DMS114 treated with DMSO at 0.1 percent for 48 hours (cell line): ENCODE data around the gene ABCB8.
"Not testable (repeated sequence)": the region's sequence is repeated elsewhere in the genome, so short reads cannot be mapped to it uniquely, and the experiment has no call there.

ENCODE experiments used
- DNase-seq: peaks from one replicate; lab custom pipeline; 2025; ENCODE audit not compliant: unreplicated experiment; lab: John Stamatoyannopoulos, UW

Gene ABCB8

DNA sequence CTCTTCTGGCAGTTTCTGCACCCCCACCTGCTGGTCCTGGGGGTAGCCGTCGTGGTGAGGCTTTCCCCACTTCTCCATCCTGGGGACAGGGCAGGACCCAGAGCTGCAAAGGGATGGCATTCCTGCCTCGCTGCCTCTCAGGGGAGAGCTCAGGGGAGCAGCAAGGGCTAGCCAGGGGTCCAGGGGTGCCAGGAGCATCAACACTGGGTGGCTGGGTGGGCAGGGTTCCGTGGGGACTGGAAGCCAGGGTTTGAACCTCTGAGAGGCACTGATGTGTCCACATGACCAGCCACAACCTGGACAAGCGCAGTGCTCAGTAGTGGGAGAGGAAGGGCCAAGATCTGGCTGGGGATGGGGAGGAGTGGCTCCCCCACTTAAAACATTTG, 5.6 kb downstream of the ABCB8 start:
- DNase-seq = no peak

DNA sequence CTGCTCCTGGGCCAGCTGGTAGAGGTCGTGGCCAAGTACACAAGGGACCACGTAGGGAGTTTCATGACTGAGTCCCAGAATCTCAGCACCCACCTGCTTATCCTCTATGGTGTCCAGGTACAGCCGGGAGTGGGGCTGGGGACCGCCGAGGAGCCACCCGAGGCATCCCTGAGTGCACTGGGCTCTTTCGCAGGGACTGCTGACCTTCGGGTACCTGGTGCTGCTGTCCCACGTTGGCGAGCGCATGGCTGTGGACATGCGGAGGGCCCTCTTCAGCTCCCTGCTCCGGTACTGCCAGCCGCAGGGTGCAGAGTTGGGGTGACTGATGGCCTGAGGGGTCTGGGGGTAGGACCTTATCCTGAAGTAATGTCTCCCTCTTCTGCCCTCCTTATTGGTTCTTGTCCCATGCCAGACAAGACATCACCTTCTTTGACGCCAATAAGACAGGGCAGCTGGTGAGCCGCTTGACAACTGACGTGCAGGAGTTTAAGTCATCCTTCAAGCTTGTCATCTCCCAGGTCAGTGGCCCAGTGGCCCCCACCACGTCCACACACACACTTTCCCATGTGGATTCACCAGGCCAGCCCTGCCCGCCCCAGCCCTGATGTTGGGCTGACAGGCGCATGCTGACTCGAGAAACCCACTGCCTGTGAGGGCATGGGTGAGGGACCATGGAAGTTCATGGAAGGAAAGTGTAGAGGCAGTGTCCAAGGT, 6.2 kb downstream of the ABCB8 start:
- DNase-seq = no peak

DNA sequence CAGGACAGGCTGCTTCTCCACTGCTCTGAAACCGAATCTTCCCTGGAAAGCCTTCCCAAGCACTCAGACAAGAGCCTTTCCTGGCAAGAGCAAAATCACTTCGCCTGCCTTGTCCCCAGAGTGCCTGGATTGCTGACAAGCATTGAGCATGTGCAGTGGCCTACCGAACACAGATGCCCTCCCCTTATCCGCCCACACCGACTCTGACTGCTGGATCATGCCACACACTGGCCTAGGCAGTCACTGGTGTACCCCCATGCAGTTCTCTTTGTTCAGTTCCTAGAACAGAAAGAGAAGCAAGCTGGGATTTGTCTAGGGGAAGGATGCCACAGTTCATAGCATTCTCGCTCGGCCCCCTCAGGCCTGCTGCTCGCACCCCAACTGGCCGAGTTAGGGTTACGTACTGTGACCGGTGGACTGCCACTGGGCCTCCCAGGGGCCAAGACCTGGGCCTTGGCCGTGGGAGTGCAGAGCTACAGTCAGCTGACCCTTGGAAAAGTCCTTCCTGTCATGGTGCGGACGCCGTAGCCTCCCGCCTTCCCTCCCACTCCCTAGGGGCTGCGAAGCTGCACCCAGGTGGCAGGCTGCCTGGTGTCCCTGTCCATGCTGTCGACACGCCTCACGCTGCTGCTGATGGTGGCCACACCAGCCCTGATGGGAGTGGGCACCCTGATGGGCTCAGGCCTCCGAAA, 6.9 kb downstream of the ABCB8 start:
- DNase-seq = no peak

DNA sequence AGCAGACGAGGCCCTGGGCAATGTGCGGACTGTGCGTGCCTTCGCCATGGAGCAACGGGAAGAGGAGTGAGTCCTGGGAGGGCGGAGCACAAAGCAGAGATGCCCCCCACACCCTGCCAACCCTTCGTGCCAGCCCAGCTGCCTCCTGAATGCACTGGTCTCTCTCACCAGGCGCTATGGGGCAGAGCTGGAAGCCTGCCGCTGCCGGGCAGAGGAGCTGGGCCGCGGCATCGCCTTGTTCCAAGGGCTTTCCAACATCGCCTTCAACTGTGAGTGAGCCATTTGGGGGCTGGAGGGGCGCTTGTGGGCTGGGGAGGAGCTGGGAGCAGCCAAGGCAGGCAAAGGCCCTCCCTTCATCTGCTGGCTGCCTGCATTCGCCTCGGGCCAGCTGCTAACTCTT, 7.7 kb downstream of the ABCB8 start:
- DNase-seq = no peak

DNA sequence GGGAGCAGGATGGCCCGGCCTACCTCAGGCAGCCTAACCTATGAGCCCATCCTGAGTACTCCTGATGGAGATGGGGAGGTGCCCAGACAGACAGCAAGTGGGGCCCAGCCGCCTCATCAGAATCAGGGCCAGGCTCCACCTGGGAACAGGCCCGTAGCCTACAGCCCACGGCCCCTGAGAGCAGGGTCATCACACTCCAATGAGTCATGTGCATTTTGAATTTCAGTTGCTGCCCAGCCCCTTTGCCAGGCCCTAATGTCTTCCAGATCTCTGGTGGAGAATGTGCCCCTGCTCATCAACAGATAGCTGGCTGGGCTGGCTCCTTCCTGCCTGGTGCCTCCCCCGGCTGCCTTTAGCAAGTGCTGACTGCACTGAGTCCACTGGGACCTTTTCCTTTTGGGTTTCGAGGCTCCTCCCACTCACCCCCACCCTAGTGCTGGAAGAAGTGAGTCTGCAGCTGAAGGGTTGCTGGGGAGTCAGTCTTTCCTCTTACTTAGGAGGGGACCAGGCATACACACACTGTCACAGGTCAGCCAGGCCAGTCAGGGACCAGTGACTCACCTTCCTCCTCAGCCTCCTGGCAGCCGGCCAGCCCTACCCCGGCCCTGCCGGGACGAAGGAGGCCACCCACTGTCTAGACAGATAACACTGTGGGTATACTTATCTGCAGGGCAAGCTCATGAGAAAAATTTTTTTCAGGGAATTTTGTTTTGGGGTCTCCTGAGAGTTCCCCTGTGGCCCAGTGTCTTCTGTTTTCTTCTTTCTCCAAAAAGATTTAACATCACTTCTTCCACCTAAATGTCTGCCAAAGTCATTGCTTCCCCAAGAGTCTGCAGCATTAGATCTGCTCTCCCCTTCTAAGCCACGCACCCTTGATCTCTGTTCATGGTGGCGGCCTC, 10.9 kb downstream of the ABCB8 start:
- no peak for DNase-seq

DNA sequence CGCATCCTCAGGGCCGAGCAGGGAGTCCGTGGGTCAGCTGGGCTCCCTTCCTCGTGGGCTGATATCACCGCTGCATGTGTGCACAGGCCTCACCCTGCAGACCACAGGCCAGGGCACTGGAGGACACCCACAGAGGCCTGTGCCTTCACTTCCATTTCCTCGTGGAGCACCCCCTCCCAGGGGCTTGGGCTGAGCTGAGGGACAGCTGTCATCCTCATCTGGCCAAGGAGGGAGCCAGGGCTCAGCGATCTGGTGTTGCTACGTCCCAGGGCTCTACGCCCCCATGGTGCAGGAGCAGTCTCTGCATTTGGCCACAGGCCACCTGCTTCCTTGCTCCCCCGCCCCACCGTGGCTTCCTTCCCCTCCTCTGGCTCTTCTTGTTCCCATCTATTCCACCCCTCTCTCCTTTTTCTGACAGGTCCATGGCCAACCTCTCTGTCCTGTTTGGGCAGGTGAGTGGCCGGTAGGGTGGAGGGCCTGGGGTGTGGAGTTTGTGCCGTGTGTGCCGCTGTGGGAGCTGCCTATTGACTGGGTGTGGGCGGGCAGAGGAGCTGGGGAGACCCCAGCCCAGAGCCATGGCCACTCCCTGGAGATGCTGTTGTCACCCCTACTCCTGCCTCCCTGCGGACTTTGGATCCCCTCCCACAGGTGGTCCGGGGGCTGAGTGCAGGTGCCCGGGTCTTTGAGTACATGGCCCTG, 11.7 kb downstream of the ABCB8 start:
- DNase-seq = no peak

DNA sequence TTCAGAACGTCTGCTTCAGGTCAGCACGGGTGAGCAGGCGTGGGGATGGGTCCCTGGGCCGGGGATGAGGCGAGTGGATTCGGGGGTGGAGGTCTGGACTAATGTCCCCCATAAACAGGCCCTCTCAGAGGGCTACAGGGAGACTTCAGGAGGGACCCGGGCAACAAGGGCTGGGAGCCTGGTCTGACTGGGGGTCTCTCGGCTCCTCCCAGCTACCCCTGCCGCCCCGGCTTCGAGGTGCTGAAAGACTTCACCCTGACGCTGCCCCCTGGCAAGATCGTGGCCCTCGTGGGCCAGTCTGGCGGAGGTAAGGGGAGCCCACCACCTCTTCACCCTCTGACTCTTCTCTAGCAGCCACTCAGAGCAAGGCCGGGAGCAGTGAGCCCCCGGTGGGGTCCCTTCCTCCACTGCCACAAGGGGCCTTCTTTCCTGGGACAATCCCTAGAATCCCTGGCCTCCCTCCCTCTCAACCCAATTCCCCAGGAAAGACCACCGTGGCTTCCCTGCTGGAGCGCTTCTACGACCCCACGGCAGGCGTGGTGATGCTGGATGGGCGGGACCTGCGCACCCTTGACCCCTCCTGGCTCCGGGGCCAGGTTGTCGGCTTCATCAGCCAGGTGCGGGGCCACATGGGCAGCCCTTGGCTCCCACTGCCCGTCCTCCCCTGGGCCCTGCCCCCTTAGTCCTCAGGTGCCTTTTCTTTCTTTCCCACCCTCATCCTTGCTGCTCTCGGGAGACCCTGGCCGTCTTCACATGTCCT, 12.5 kb downstream of the ABCB8 start:
- no peak for DNase-seq

DNA sequence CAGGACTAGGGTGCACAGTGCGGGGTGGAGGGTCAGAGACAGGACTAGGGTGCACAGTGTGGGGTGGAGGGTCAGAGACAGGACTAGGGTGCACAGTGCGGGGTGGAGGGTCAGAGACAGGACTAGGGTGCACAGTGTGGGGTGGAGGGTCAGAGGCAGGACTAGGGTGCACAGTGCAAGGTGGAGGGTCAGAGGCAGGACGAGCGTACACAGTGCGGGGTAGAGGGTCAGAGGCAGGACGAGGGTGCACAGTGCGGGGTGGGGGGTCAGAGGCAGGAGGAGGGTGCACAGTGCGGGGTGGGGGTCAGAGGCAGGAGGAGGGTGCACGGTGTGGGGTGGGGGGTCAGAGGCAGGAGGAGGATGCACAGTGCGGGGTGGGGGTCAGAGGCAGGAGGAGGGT, 15.2 kb downstream of the ABCB8 start:
- DNase-seq = not testable (repeated sequence)

DNA sequence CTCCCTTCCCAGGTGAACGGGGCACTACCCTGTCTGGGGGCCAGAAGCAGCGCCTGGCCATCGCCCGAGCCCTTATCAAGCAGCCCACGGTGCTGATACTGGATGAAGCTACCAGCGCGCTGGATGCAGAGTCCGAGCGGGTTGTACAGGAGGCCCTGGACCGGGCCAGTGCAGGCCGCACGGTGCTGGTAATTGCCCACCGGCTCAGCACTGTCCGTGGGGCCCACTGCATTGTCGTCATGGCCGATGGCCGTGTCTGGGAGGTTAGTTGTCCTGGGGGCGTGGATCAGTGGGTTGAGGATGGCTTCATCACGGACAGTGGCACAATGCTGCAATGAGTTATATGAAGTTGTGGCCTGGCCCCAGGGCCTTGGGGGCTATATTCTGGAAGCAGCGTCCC, 15.7 kb downstream of the ABCB8 start:
- DNase-seq = no peak

DNA sequence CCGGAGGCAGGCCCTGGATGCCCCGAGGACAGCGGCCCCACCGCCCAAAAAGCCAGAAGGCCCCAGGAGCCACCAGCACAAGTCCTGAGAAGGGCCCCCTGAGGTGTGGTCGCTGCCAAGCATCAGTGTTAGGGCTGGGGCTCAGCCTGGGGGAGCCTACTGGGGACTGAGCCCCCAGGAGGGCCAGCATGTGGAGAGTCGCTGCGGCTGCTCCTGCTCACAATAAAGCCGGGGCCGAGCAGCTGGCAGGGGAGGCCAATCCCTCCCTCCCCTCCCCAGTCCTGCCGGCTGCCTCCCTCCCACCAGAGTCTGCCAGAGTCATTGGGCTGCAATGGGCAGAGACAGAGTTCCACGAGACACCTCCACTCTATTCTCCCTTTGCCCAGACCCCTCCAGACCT, 17.0 kb downstream of the ABCB8 start:
- DNase-seq = no peak

DNA sequence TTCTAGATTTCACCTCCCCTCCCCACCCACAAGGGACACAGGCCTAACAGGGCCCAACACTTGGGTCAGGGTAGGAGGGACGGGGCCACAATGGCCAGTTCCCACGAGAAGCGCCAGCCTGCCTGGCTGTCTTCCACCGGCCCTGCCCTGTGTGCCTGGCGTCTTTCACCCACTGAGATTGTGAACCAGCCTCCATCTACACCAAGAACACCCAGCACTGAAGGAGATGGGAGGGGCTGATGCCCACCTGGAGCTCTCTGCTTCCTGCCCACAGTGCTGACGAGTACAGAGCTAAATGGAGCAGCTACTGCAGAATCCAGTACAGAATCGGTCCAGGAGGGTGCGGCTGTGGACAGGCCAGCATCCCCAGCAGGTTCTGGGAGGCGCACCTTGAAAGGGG, 17.7 kb downstream of the ABCB8 start:
- DNase-seq = no peak

DNA sequence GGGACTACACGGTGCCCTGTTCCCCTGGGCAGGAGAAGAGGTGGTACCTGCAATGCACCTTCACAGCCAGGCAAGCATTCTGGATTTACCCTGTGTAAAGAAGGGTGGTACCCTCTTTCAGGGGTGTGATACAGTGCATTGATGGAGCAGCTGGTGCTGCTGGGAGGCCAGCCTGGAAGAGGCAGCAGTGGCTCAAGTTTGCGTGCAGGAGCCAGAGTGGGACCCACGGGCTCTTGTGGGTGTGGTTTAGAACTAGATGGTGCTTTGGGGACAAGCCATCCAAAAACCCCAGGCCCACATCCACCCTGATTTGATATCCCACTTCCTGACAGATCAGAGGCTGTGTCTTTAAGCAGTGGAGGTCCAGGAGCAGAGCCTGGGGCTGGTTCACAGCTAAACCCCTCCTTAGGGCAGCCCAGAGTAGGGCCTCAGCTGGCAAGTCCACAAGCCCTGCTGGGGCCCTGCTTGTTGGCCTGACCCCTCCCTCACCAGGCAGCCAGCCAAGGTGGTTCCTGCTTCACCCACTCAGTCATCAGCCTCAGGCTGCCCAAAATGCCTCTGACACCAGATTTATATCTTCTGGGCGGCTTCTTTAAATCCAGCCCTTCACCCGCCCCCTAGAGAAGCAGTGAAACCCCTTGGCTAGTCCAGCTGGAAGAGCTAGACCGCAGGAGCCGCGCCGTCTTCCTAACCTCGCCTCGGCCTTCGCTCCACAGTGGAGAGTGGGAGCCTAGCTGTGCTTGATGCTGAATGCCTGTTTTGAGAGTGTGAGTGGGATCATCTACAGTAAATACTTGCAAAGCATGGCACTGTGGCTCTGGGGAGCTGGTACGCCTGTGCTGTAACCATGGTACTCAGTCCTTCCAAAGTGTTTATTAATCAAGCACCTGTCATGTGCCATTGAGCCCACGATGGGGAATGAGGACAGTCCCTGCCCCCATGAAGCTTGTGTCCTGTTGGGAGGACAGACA, 18.6 kb downstream of the ABCB8 start:
- no peak for DNase-seq

DNA sequence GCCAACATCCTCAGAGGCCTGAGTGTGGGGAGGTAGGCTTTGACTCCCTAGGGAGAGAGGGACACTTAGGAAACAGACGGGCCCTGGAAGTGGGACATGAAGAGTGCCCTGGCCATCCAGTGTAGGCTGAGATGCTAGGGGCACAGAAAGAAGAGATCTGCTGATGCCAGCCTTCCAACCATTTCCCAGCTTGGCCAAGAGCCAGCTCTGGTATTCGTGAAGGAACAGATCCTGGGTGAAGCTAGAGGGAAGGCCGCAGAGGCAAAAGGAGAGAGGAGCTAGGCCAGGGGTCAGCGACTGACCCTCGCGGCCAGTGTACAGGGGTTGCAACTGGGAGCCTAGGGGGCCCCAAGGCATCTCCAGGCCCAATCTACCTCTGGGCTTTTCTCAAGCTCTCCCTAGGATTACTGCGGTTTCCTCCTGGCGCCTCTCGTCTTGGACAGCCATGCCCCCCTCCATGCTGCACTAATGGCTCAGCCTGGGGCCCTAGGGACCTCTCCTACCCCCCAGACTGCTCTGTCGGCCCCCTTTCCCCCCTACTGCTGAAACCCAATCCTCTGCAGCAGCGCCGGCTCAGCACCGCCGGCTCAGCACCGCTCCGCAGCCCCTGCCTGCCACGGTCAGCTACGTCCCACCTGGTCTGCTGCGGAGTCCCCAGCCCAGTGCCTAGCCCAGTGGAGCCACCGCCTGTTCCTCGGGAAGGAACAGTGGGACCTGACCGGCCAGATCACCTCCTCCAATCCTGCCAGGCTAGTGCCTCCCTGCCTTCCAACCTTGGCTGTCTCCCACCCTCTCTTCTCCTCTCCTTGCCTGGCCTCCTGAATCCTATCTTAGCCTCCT, 19.9 kb downstream of the ABCB8 start, which contains the start of gene ASIC3:
Gene ASIC3 (plus strand): TSS at position 556 of the 840 bp plus-strand sequence. CDS start 355 bp downstream, outside the sequence.
- DNase-seq = no peak

DNA sequence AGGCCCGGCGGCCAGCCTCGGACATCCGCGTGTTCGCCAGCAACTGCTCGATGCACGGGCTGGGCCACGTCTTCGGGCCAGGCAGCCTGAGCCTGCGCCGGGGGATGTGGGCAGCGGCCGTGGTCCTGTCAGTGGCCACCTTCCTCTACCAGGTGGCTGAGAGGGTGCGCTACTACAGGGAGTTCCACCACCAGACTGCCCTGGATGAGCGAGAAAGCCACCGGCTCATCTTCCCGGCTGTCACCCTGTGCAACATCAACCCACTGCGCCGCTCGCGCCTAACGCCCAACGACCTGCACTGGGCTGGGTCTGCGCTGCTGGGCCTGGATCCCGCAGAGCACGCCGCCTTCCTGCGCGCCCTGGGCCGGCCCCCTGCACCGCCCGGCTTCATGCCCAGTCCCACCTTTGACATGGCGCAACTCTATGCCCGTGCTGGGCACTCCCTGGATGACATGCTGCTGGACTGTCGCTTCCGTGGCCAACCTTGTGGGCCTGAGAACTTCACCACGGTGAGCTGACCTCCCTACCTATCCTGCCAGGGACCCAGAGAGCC, 20.7 kb downstream of the ABCB8 start:
- no peak for DNase-seq

DNA sequence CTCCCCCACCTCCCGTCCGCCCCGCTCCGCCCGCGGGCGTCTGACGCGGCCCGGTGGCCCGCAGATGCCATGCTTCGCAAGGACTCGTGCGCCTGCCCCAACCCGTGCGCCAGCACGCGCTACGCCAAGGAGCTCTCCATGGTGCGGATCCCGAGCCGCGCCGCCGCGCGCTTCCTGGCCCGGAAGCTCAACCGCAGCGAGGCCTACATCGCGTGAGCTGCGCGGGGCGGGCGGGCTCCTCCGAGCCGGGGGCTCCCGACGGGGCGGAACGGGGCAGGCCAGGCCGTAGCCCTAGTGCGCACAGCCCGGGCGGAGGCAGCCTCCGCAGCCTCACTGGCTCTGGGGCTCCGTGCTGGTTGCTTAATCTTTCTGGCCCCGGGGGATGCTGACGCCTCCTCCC, 22.9 kb downstream of the ABCB8 start:
- no peak for DNase-seq

DNA sequence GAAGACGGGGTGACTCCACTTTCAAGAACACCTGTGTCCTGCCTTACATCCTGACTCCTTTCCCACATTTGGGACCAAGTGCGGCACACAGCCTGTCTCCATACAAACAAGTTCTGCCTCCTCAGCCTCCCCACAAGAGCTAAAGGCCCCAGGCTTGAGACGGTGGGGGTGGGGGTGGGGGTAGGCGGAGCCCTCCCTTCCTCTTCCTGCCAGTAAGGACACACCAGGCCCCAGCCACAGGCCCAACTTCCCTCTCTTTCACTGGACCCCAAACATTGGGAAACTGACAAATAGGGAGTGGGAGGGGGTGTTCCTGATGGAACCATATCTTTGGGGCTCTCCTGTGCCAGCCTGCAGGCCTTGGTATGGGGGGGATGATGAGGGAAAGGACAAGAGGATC, 24.8 kb downstream of the ABCB8 start:
- no peak for DNase-seq

DNA sequence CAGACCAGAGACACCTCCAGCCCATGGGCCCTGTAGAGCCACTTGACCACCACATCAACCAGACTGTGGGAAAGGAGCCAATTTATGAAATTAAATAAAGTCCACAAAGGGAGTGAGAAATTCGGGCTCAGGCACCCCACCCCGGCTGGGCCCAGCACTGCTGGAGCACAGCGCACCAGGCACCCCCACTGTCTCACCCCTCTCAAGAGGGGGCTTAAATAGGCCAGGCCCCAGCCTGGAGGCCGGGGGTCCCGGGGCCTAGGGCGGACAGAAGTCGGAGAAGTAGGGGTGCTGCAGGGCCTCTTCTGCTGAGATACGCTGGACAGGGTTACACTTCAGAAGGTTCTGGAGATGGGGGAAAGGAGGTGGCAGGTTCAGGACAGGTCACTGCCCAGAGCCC, 25.5 kb downstream of the ABCB8 start:
- no peak for DNase-seq

DNA sequence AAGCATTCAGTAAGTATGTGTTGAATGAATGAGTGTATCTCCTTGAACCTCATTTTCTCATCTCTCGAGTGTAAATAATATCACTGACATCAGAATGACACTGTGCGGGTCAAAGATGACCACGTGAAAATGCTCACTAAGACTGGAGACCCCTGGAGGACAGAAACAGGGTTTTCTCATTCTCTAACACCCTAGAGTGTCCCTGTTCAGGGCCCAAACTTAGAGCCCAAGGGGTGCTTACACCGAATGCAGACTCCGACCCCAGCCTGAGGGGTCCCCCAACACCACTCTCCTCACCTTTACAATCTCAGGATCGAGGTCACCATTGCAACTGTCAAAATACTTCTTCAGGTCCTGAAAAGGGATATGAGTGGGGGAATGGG, 28.0 kb downstream of the ABCB8 start:
- no peak for DNase-seq
